Memory B cell (primary cell): ENCODE measurements around the gene LNPEP.

ENCODE experiments used
- ATAC-seq: fragments of 150-1000 bp; cut with Tn5 transposase; 2 replicates; pipeline ENCODE4 v1.10.0; 2021; ENCODE audit warnings: low read depth, mild to moderate bottlenecking, moderate library complexity
- DNase-seq, 2 donors: peaks; one replicate each; pipeline ENCODE4 v3.0.0; 2022; ENCODE audit warnings: low spot score in 2 of 2
- H3K27ac Mint-ChIP-seq: one replicate; pipeline ENCODE4 v1.8.0; 2022; ENCODE audit warnings: mild to moderate bottlenecking, moderate library complexity, mixed read lengths
- H3K27me3 Mint-ChIP-seq: one replicate; pipeline ENCODE4 v1.8.0; 2022; ENCODE audit warnings: mixed read lengths
- H3K36me3 Mint-ChIP-seq: one replicate; pipeline ENCODE4 v1.8.0; 2022; ENCODE audit warnings: mild to moderate bottlenecking, mixed read lengths
- H3K4me1 Mint-ChIP-seq: one replicate; pipeline ENCODE4 v1.8.0; 2022; ENCODE audit warnings: mixed read lengths
- H3K4me3 Mint-ChIP-seq: one replicate; pipeline ENCODE4 v1.8.0; 2022; ENCODE audit warnings: mild to moderate bottlenecking, moderate library complexity, mixed read lengths
- H3K9me3 Mint-ChIP-seq: one replicate; pipeline ENCODE4 v1.8.0; 2022; ENCODE audit warnings: mixed read lengths

LNPEP gene

GRCh38 chr5:96935559-96936430 lies at the start of gene LNPEP:
TSS of gene LNPEP (plus strand) at chr5:96936080. CDS start at chr5:96936156, 76 bp downstream.
- peaks cover 38% of the 10 kb centered on the region for H3K4me1 Mint-ChIP-seq
- peak within 1 kb of the TSS; percentile 87 for H3K4me3 Mint-ChIP-seq
- H3K27ac Mint-ChIP-seq, result peak within 1 kb of the TSS; percentile 96
- peak; percentile 35 for ATAC-seq
- H3K9me3 Mint-ChIP-seq, result no peaks in the 10 kb centered on the region
- DNase-seq, result peak; percentile 82 to 84
- no peaks in the 10 kb centered on the region for H3K27me3 Mint-ChIP-seq
- no peaks in the 10 kb centered on the region for H3K36me3 Mint-ChIP-seq

- peaks cover 26% of the 10 kb centered on the region for H3K4me1 Mint-ChIP-seq
- H3K27me3 Mint-ChIP-seq, result no peaks in the 10 kb centered on the region
- H3K4me3 Mint-ChIP-seq, result no peak overlapping the region
- peaks cover 38% of the 10 kb centered on the region for H3K36me3 Mint-ChIP-seq
- H3K9me3 Mint-ChIP-seq, result no peaks in the 10 kb centered on the region
- DNase-seq, result no peak
- H3K27ac Mint-ChIP-seq, result peak overlapping the region; percentile 61
- no peak for ATAC-seq
Observed at GRCh38 chr5:96893342-96893741, 42.5 kb upstream of the LNPEP start.

GRCh38 chr5:96896276-96896675 lies 39.6 kb upstream of the LNPEP start:
- Mint-ChIP-seq H3K36me3 (peaks cover 37% of the 10 kb centered on the region), H3K27me3 (no peaks in the 10 kb centered on the region), H3K4me1 (peaks cover 28% of the 10 kb centered on the region), H3K4me3 (peak overlapping the region; percentile 88), H3K27ac (peak overlapping the region; percentile 98), H3K9me3 (no peaks in the 10 kb centered on the region)
- ATAC-seq, result peak; percentile 77
- DNase-seq, result peak in 1 of 2 donors; percentile 18

GRCh38 chr5:96896806-96897205 lies 39.1 kb upstream of the LNPEP start:
- ATAC-seq (peak; percentile 96), DNase-seq (peak in 1 of 2 donors; percentile 60)
- Mint-ChIP-seq H3K27ac (peak overlapping the region; percentile 98), H3K36me3 (peaks cover 42% of the 10 kb centered on the region), H3K4me1 (peaks cover 29% of the 10 kb centered on the region), H3K4me3 (peak overlapping the region; percentile 88), H3K9me3 (no peaks in the 10 kb centered on the region), H3K27me3 (no peaks in the 10 kb centered on the region)

GRCh38 chr5:96901384-96901783 lies 34.5 kb upstream of the LNPEP start:
- ATAC-seq (no peak), DNase-seq (no peak)
- Mint-ChIP-seq H3K4me1 (peaks cover 22% of the 10 kb centered on the region), H3K9me3 (peaks cover 1% of the 10 kb centered on the region), H3K27me3 (no peaks in the 10 kb centered on the region), H3K36me3 (peaks cover 40% of the 10 kb centered on the region), H3K27ac (peak overlapping the region; percentile 82), H3K4me3 (no peak overlapping the region)

GRCh38 chr5:96901841-96902240 lies 34.0 kb upstream of the LNPEP start:
- peak overlapping the region; percentile 82 for H3K27ac Mint-ChIP-seq
- no peak for ATAC-seq

GRCh38 chr5:96902876-96903275 lies 33.0 kb upstream of the LNPEP start:
- no peak overlapping the region for H3K27ac Mint-ChIP-seq
- peaks cover 1% of the 10 kb centered on the region for H3K9me3 Mint-ChIP-seq
- no peak for DNase-seq
- H3K27me3 Mint-ChIP-seq, result no peaks in the 10 kb centered on the region
- peaks cover 41% of the 10 kb centered on the region for H3K36me3 Mint-ChIP-seq
- peaks cover 17% of the 10 kb centered on the region for H3K4me1 Mint-ChIP-seq
- ATAC-seq, result no peak
- H3K4me3 Mint-ChIP-seq, result no peak overlapping the region

More at GRCh38 chr5:96901841-96902240, 34.0 kb upstream of the LNPEP start:
- Mint-ChIP-seq H3K27me3 (no peaks in the 10 kb centered on the region), H3K4me1 (peaks cover 22% of the 10 kb centered on the region), H3K9me3 (peaks cover 1% of the 10 kb centered on the region), H3K4me3 (no peak overlapping the region), H3K36me3 (peaks cover 40% of the 10 kb centered on the region)
- no peak for DNase-seq

GRCh38 chr5:96903300-96903699 lies 32.6 kb upstream of the LNPEP start:
- Mint-ChIP-seq H3K27ac (no peak overlapping the region), H3K27me3 (no peaks in the 10 kb centered on the region), H3K36me3 (peaks cover 42% of the 10 kb centered on the region), H3K9me3 (peaks cover 1% of the 10 kb centered on the region), H3K4me1 (peaks cover 17% of the 10 kb centered on the region), H3K4me3 (no peak overlapping the region)
- no peak for DNase-seq
- no peak for ATAC-seq

- Mint-ChIP-seq H3K27me3 (no peaks in the 10 kb centered on the region), H3K9me3 (peaks cover 1% of the 10 kb centered on the region), H3K27ac (peak overlapping the region; percentile 53), H3K36me3 (peaks cover 44% of the 10 kb centered on the region), H3K4me3 (no peak overlapping the region), H3K4me1 (peaks cover 13% of the 10 kb centered on the region)
- DNase-seq (no peak), ATAC-seq (no peak)
Observed at GRCh38 chr5:96904054-96904931, 31.6 kb upstream of the LNPEP start.

- H3K4me1 Mint-ChIP-seq, result peaks cover 13% of the 10 kb centered on the region
- no peak for ATAC-seq
- no peak for DNase-seq
- peaks cover 43% of the 10 kb centered on the region for H3K36me3 Mint-ChIP-seq
- H3K9me3 Mint-ChIP-seq, result peaks cover 1% of the 10 kb centered on the region
- H3K27me3 Mint-ChIP-seq, result no peaks in the 10 kb centered on the region
- H3K27ac Mint-ChIP-seq, result peak overlapping the region; percentile 87
- no peak overlapping the region for H3K4me3 Mint-ChIP-seq
Observed at GRCh38 chr5:96905864-96906263, 30.0 kb upstream of the LNPEP start.

- DNase-seq, result no peak
- Mint-ChIP-seq H3K27me3 (no peaks in the 10 kb centered on the region), H3K9me3 (peaks cover 1% of the 10 kb centered on the region), H3K27ac (no peak overlapping the region), H3K4me1 (peaks cover 10% of the 10 kb centered on the region), H3K4me3 (no peak overlapping the region), H3K36me3 (peaks cover 27% of the 10 kb centered on the region)
- no peak for ATAC-seq
Observed at GRCh38 chr5:96909003-96909402, 26.9 kb upstream of the LNPEP start.

GRCh38 chr5:96909435-96909834 lies 26.4 kb upstream of the LNPEP start:
- DNase-seq (no peak), ATAC-seq (no peak)
- no peak overlapping the region for H3K4me3 Mint-ChIP-seq
- H3K4me1 Mint-ChIP-seq, result peaks cover 8% of the 10 kb centered on the region
- H3K27ac Mint-ChIP-seq, result no peak overlapping the region
- no peaks in the 10 kb centered on the region for H3K27me3 Mint-ChIP-seq
- H3K9me3 Mint-ChIP-seq, result peaks cover 1% of the 10 kb centered on the region
- H3K36me3 Mint-ChIP-seq, result peaks cover 27% of the 10 kb centered on the region

GRCh38 chr5:96911139-96911538 lies 24.7 kb upstream of the LNPEP start:
- Mint-ChIP-seq H3K36me3 (peaks cover 23% of the 10 kb centered on the region), H3K27ac (no peak overlapping the region), H3K4me3 (no peak overlapping the region), H3K9me3 (peaks cover under 1% of the 10 kb centered on the region), H3K4me1 (peaks cover 5% of the 10 kb centered on the region), H3K27me3 (no peaks in the 10 kb centered on the region)
- no peak for DNase-seq
- no peak for ATAC-seq

GRCh38 chr5:96913233-96913632 lies 22.6 kb upstream of the LNPEP start:
- H3K4me3 Mint-ChIP-seq, result no peak overlapping the region

More at GRCh38 chr5:96913233-96913632, 22.6 kb upstream of the LNPEP start:
- Mint-ChIP-seq H3K4me1 (peaks cover 4% of the 10 kb centered on the region), H3K9me3 (no peaks in the 10 kb centered on the region), H3K27me3 (no peaks in the 10 kb centered on the region), H3K36me3 (peaks cover 27% of the 10 kb centered on the region), H3K27ac (no peak overlapping the region)
- DNase-seq, result no peak
- no peak for ATAC-seq
